LNCAP (cell line): ENCODE results near the gene GRIFIN.
A peak's percentile ranks its signal among the peaks of the same experiment; 100 is the strongest.

Experiments
- TF ChIP-seq, protein P1 (sequence below): fragments of 450-650 bp; IDR thresholded peaks from 2 replicates; pipeline ENCODE4 v1.5.1; 2017; ENCODE audit warnings: mild to moderate bottlenecking

Gene GRIFIN

DNA sequence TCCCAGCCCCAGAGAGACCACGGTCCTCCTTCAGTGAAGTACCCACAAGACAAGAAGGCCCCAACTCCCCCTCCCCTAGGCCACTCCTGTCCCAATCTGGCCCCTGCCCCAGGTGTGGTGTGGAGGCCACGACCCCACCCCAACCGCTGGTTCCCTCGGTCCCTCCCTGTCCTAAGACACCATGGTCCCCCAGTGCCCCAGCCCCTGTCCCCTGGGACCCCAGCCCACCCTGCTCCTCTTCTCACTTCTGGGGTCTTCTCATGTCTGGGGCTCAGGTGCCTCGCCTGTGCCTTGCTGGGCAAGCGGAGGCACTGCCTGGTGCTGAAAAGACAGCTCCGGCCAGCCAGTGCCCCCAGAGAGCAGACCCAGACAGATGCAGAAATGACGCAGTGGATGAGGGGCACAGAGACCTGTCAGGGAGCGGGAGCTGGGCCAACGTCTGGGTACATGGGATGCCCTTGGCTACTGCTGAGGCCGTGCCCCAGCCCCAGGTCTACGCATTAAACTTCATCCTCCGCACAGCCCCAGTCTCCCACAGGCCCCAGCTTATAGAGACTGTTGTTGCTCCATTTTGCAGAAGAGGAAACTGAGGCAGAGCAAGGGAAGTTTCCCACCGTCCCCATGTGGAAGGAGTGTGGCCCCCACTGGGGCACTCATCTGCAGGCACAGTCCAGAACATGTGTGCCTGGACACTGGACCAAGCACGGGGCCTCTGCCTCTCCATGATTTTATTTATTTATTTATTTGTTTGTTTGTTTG, 14.8 kb downstream of the GRIFIN start:
- TF ChIP-seq, protein P1, sequence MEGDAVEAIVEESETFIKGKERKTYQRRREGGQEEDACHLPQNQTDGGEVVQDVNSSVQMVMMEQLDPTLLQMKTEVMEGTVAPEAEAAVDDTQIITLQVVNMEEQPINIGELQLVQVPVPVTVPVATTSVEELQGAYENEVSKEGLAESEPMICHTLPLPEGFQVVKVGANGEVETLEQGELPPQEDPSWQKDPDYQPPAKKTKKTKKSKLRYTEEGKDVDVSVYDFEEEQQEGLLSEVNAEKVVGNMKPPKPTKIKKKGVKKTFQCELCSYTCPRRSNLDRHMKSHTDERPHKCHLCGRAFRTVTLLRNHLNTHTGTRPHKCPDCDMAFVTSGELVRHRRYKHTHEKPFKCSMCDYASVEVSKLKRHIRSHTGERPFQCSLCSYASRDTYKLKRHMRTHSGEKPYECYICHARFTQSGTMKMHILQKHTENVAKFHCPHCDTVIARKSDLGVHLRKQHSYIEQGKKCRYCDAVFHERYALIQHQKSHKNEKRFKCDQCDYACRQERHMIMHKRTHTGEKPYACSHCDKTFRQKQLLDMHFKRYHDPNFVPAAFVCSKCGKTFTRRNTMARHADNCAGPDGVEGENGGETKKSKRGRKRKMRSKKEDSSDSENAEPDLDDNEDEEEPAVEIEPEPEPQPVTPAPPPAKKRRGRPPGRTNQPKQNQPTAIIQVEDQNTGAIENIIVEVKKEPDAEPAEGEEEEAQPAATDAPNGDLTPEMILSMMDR: no peak

DNA sequence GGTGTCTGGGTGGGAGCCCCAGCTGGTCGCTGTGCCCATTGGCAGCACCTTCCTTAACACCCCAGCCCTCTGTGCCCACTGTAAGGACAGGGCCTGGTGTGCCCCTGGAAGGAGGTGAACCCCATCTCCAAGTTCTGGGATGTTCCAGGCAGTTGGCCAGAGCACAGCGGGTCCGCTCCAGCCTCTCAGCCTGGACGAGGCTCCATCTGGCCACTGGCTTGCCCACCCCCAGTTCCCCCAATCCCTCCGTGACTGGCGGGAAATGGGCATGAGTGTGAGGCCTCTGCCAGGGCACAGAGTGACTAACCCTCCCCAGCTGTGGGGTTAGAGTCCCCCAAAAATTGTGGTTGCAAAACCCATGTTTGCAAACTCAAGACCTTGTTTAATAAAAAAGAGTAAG, 15.6 kb downstream of the GRIFIN start:
- TF ChIP-seq, protein P1: no peak

DNA sequence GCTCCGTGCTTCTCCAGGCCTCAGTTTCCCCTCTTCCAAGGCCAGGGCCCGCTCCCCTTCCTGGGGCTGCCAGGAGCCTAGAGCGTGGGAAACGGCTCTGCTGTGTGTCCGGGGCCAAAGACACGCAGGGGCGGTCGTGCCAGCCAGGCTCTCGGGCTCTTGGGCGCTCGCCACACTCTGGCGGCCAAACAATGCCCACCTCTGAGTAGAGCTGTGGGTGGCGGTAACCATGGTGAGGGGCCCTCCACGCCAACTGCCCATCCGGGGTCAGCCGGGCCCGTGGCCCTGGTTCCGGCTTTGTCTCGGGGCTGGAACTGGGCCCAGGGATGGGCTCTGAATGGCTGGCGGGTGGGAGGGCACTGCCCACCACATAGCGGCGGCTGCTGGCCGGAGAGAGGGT, 16.0 kb downstream of the GRIFIN start:
- TF ChIP-seq, protein P1: no peak

DNA sequence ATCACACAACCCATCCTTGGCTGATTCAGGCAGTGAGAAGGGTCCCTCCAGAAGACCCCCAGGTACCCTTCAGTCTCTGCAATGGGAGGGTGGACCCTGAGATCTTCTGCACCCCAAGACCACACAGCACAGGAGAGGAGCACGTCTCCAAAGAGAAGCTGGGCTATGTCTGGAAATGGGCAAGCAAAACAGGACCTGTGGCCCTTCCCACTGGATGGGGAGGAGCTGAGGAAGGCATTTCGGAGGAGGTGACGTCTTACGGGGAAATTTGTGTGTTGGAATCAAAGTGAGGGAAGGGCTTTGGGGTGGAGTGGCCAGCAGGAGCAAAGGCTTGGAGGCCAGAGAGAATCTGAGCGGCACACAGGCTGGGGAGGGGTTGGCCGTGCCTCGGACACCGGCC, 16.5 kb downstream of the GRIFIN start:
- TF ChIP-seq, protein P1: no peak

DNA sequence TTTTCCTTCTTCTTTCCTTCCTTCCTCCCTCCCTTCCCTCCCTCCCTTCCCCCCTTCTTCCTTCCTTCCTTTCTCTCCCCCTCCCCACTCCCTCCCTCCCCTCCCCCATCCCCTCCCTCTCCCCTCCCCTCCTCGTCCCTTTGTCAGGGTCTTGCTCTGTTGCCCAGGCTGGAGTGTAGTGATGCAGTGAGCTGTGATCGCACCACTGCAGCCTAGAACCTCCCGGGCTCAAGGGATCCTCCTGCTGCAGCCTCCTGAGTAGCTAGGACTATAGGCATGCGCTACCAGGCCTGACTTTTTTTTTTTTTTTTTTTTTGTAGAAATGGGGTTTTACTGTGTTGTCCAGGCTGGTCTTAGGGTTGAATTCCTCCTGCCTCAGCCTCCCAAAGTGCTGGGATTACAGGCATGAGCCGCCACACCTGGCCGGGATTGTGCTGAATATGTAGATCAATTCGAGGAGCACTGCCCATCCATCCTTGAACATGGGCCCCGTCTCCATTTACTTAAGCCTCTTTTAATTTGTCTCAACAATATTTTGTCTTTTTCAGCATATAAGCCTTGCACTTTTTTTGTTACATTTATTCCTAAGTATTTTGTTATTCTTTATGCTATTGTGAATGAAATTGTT, 23.4 kb downstream of the GRIFIN start:
- TF ChIP-seq, protein P1: no peak

DNA sequence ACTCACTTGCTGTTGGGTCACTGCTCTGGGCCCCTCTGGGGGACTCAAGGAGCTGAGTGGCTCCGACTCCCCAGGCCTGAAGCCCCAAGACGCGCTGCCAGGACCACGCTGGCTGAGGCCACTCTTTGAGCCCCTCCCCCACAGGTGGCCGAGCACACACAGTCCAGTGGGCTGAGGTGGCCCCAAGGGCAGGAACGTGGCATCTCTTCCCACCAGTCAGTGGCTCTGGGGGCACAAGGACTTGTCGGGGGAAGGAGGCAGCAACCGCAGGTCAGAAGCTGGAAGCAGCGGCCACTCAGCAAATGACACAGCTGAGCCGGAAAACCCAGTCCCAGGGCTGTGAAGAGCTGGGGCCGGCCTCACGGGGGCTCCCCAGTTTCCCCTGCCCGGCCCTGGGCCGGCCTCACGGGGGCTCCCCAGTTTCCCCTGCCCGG, 24.1 kb downstream of the GRIFIN start:
- TF ChIP-seq, protein P1: no peak

DNA sequence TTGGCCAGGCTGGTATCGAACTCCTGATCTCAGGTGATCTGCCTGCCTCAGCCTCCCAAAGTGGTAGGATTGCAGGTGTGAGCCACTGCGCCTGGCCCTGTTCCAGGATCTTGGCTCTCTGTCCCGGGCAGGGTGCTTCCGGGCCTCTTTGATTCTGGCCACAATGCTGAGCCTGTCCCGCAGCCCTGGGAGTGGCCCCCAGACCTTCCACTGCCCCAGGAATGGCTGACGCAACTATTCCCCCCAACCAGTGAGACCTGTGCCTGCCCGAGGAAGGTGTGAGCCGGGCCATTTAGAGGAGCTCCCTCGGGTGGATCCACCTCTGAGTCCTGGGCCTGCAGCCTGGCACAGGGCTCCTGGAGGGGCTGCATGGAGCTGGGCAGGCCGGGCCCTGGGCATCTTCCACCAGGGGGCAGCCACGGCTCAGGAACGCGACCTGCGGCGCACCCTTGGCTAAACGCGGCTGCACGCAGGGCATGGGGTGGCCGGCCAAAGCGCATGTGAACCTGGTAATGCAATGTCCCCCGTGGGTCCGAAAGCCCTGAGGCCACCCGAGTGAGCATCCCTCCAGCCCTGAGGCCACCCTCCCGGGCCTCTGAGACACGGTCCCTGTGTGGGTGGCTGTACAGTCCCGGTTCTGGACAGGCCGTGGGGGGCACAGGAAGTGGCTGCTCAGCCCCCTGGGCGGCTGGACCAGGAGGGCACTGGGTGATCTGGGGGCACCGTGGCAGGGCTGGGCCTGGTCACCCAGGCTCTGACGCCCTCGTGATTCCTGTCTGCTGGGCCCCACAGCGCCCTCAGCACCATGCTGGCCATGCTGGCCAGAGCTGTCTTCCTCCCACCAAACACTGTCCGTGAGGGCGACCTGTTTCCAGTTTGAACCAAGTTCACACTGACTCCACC, 24.8 kb downstream of the GRIFIN start:
- TF ChIP-seq, protein P1: peak; percentile 93
